ENCODE data around the gene ANKRD40CL. TPM values are rescaled to one million over a fixed set of nuclear protein-coding genes. Genes with fewer than 3 reads are reported as not detected.
A peak's percentile ranks its signal among the peaks of the same experiment; 100 is the strongest.

Gene ANKRD40CL
- total RNA-seq, 1 donor from 2014 or later: not detected

GRCh38 chr17:50774225-50774803 lies 7.0 kb upstream of the ANKRD40CL start:
- Mint-ChIP-seq H3K9me3 (ENCODE audit: low read depth) (no peaks in the 10 kb centered on the region), H3K27me3 (no peaks in the 10 kb centered on the region), H3K4me1 (ENCODE audit: low read depth) (no peaks in the 10 kb centered on the region), H3K27ac (peak overlapping the region; percentile 17), H3K4me3 (ENCODE audit: low read depth) (no peak overlapping the region), H3K36me3 (ENCODE audit: insufficient read depth) (no peaks in the 10 kb centered on the region)
- TF ChIP-seq CTCF (IDR thresholded peaks at IDR 0.05; ENCODE audit: unreplicated experiment): no peak
- DNase-seq (ENCODE audit: low spot score, unreplicated experiment): no peak

GRCh38 chr17:50771991-50772785 lies 4.9 kb upstream of the ANKRD40CL start:
- no peaks in the 10 kb centered on the region for H3K27me3 Mint-ChIP-seq
- H3K4me1 Mint-ChIP-seq (ENCODE audit: low read depth): peaks cover 2% of the 10 kb centered on the region
- no peaks in the 10 kb centered on the region for H3K36me3 Mint-ChIP-seq (ENCODE audit: insufficient read depth)
- TF ChIP-seq CTCF (IDR thresholded peaks at IDR 0.05; ENCODE audit: unreplicated experiment): no peak
- H3K4me3 Mint-ChIP-seq (ENCODE audit: low read depth): no peak overlapping the region
- no peak overlapping the region for H3K27ac Mint-ChIP-seq
- no peaks in the 10 kb centered on the region for H3K9me3 Mint-ChIP-seq (ENCODE audit: low read depth)
- DNase-seq (ENCODE audit: low spot score, unreplicated experiment): no peak

- H3K27me3 Mint-ChIP-seq: no peaks in the 10 kb centered on the region
Measured at GRCh38 chr17:50770346-50770745, 3.0 kb upstream of the ANKRD40CL start.

GRCh38 chr17:50769884-50770283 lies 2.6 kb upstream of the ANKRD40CL start:
- no peak for DNase-seq (ENCODE audit: low spot score, unreplicated experiment)
- Mint-ChIP-seq H3K27ac (no peak overlapping the region), H3K4me1 (ENCODE audit: low read depth) (peaks cover 10% of the 10 kb centered on the region), H3K36me3 (ENCODE audit: insufficient read depth) (no peaks in the 10 kb centered on the region), H3K9me3 (ENCODE audit: low read depth) (no peaks in the 10 kb centered on the region), H3K4me3 (ENCODE audit: low read depth) (no peak overlapping the region), H3K27me3 (no peaks in the 10 kb centered on the region)
- no peak for TF ChIP-seq CTCF (IDR thresholded peaks at IDR 0.05; ENCODE audit: unreplicated experiment)

More at GRCh38 chr17:50770346-50770745, 3.0 kb upstream of the ANKRD40CL start:
- Mint-ChIP-seq H3K4me3 (ENCODE audit: low read depth) (no peak overlapping the region), H3K9me3 (ENCODE audit: low read depth) (no peaks in the 10 kb centered on the region), H3K27ac (no peak overlapping the region), H3K4me1 (ENCODE audit: low read depth) (peaks cover 10% of the 10 kb centered on the region), H3K36me3 (ENCODE audit: insufficient read depth) (no peaks in the 10 kb centered on the region)
- DNase-seq (ENCODE audit: low spot score, unreplicated experiment): no peak
- TF ChIP-seq CTCF (IDR thresholded peaks at IDR 0.05; ENCODE audit: unreplicated experiment): no peak

GRCh38 chr17:50768346-50768761 lies 1.0 kb upstream of the ANKRD40CL start:
- TF ChIP-seq CTCF (IDR thresholded peaks at IDR 0.05; ENCODE audit: unreplicated experiment): no peak
- H3K27me3 Mint-ChIP-seq: no peaks in the 10 kb centered on the region
- H3K27ac Mint-ChIP-seq: no peak overlapping the region
- no peak for DNase-seq (ENCODE audit: low spot score, unreplicated experiment)
- H3K9me3 Mint-ChIP-seq (ENCODE audit: low read depth): no peaks in the 10 kb centered on the region
- peaks cover 14% of the 10 kb centered on the region for H3K4me1 Mint-ChIP-seq (ENCODE audit: low read depth)
- H3K4me3 Mint-ChIP-seq (ENCODE audit: low read depth): no peak overlapping the region
- no peaks in the 10 kb centered on the region for H3K36me3 Mint-ChIP-seq (ENCODE audit: insufficient read depth)
